ENCODE measurements around the gene MALRD1. TPM values are rescaled to one million over a fixed set of nuclear protein-coding genes. Genes with fewer than 3 reads are reported as not detected.

The MALRD1 gene
- total RNA-seq, 2 experiments from 2014 or later, result not detected

DNA sequence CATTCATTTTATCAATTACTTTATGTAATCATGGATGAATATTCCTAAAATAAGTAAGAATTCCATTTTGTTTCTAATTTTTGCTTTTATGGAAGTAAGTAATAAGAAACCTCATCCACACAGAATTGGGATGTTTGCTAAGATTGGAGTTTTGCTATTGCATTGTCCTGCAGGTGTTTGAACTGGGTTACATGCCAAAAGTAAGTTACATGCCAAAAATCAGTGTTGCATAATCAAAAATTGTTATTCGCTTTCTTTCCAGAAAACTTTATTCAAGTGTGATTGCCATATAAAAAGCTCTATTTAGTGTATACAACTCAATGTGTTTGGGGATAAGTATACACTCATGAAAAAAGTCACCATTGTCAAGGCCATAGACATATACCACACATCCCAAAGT, 420.9 kb downstream of the MALRD1 start:
- H3K4me1 Mint-ChIP-seq, result no peaks in the 10 kb centered on the region
- ATAC-seq, result no peak
- CTCF ChIA-PET, result no interaction called here
- no peaks in the 10 kb centered on the region for H3K36me3 Mint-ChIP-seq (ENCODE audit: low read depth)
- POLR2A ChIA-PET, result no interaction called here
- H3K27ac Mint-ChIP-seq, result no peak overlapping the region
- peaks cover 5% of the 10 kb centered on the region for H3K9me3 Mint-ChIP-seq (ENCODE audit: low read depth)
- intact Hi-C loops (cut with DNase I, micrococcal nuclease), result no loop called here
- H3K27me3 Mint-ChIP-seq, result no peaks in the 10 kb centered on the region
- no peak overlapping the region for H3K4me3 Mint-ChIP-seq
- no peak for DNase-seq

DNA sequence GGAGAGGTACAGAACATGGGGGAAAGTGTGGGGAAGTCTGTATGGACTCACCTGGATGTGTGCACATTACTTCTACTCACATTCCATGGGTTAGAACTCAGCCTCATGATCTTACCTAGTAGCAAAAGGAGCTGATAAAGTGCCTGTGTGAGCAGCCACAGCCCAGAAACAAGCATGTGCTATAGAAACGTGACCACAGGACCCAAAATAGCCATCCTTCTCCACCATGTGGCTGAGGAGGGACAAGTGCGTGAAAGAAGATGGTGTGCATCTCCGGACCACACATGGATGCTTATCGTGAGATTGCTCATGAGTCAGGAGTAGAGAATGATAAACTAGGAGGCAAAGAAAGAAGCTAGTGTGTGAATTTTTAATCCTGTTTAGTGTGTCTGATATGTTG, 431.3 kb downstream of the MALRD1 start:
- DNase-seq (no peak), ATAC-seq (no peak)
- Mint-ChIP-seq H3K36me3 (ENCODE audit: low read depth) (no peaks in the 10 kb centered on the region), H3K4me3 (no peak overlapping the region), H3K4me1 (no peaks in the 10 kb centered on the region), H3K27ac (no peak overlapping the region), H3K27me3 (no peaks in the 10 kb centered on the region), H3K9me3 (ENCODE audit: low read depth) (peaks cover 2% of the 10 kb centered on the region)
- CTCF ChIA-PET, result no interaction called here
- intact Hi-C loops (cut with DNase I, micrococcal nuclease), result no loop called here
- POLR2A ChIA-PET, result no interaction called here

DNA sequence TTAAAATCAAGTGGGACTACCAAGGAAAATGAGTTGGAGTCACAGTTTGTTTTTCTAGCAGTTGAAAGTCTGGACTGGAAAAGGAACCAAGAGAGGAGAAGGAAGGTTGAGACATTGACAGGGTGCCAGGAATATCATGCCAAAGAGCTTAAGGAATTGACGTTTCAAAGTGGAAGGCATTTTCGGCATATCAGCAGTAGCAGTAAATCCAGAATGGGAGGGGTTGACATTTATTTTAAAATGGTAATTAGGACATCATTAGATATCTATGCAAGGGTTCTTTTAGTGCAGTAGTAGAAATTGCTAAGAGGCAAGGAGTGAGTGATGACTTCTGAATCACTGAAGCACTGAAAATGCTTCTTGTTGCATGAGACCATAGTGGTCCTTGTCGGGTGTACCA, 431.8 kb downstream of the MALRD1 start:
- ATAC-seq (no peak), DNase-seq (no peak)
- ChIA-PET CTCF (no interaction called here), POLR2A (no interaction called here)
- H3K27ac Mint-ChIP-seq, result no peak overlapping the region
- intact Hi-C loops (cut with DNase I, micrococcal nuclease), result no loop called here
- H3K4me3 Mint-ChIP-seq, result no peak overlapping the region
- H3K4me1 Mint-ChIP-seq, result no peaks in the 10 kb centered on the region
- peaks cover 4% of the 10 kb centered on the region for H3K9me3 Mint-ChIP-seq (ENCODE audit: low read depth)
- H3K27me3 Mint-ChIP-seq, result no peaks in the 10 kb centered on the region
- H3K36me3 Mint-ChIP-seq (ENCODE audit: low read depth), result no peaks in the 10 kb centered on the region

DNA sequence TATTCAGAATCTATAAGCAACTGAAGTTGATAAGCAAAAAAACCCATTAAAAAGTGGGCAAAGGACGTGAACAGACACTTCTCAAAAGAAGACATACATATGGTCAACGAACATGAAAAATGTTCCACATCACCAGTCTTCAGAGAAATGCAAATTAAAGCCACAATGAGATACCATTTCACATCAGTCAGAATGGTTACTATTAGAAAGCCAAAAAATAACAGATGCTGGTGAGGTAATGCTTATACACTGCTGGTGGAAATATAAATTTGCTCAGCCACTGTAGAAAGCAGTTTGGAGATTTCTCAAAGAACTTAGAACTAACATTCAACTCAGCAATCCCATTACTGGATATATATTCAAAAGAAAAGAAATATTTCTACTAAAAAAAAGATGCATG, 434.8 kb downstream of the MALRD1 start:
- Mint-ChIP-seq H3K4me1 (peaks cover 3% of the 10 kb centered on the region), H3K4me3 (no peak overlapping the region), H3K27ac (no peak overlapping the region), H3K36me3 (ENCODE audit: low read depth) (no peaks in the 10 kb centered on the region), H3K9me3 (ENCODE audit: low read depth) (peaks cover 4% of the 10 kb centered on the region), H3K27me3 (peaks cover 3% of the 10 kb centered on the region)
- intact Hi-C loops (cut with DNase I, micrococcal nuclease), result no loop called here
- DNase-seq, result no peak
- ChIA-PET CTCF (no interaction called here), POLR2A (no interaction called here)
- ATAC-seq, result no peak

DNA sequence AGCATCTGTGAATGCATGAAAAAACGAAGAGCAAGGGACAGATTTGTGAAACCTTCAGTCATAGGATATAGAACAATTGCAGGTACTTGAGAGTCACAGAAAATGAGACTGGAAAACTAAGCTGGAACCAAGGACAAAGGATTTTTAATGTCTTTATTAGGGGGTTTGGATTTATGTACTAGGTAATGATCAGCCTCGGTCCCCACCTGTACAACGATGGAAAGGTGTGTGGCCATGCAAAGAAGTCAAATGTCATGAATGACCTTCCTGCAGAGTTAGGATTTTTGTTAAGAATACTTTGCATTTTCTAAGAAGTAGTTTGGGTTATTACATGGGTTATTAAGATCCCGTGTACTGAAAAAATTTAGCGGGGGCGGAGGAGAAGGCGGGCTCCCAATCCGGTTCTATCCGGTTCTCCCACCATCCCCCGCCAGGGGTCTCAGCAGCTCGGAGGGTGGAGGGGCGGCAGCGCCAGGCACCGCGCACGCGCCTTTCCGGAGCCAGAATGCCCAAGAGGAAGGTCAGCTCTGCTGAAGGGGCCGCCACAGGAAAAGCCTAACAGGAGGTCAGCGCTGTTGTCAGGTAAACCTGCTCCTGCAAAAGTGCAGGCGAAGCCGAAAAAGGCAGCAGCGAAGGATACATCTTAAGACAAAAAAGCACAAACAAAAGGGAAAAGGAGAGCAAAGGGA, 440.1 kb downstream of the MALRD1 start:
- Mint-ChIP-seq H3K27ac (no peak overlapping the region), H3K4me3 (no peak overlapping the region), H3K36me3 (ENCODE audit: low read depth) (no peaks in the 10 kb centered on the region), H3K4me1 (peaks cover 3% of the 10 kb centered on the region), H3K9me3 (ENCODE audit: low read depth) (peaks cover 6% of the 10 kb centered on the region), H3K27me3 (peaks cover 5% of the 10 kb centered on the region)
- POLR2A ChIA-PET, result no interaction called here
- CTCF ChIA-PET, result interaction anchor here (0.6 kb wide), 1 partner anchor 303 kb away, joined by 3 read pairs; no protein-coding TSS in a partner anchor
- ATAC-seq (no peak), DNase-seq (no peak)
- intact Hi-C loops (cut with DNase I, micrococcal nuclease), result no loop called here

DNA sequence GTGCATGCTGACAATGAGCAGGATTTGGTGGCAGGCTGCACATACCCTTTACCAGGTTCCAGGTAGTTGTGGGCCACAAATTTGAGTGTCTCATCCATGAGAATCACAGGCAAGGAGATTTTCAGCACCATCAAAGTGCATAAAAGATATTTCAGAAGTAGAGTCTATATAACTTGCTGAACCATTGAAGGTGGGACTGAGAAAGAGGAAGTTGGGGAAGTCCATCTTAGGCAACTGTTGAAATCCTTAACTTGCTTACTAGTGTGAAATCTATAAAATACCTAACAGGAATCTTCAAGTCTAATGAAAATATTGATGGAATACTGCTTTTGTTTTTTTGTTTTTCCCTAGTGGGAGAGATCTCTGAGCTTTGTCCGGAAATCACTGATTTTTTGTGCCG, 442.6 kb downstream of the MALRD1 start:
- Mint-ChIP-seq H3K27me3 (peaks cover 5% of the 10 kb centered on the region), H3K27ac (no peak overlapping the region), H3K4me1 (peaks cover 3% of the 10 kb centered on the region), H3K4me3 (no peak overlapping the region), H3K9me3 (ENCODE audit: low read depth) (peaks cover 2% of the 10 kb centered on the region), H3K36me3 (ENCODE audit: low read depth) (no peaks in the 10 kb centered on the region)
- intact Hi-C loops (cut with DNase I, micrococcal nuclease), result no loop called here
- ChIA-PET POLR2A (no interaction called here), CTCF (no interaction called here)
- no peak for DNase-seq
- ATAC-seq, result no peak

DNA sequence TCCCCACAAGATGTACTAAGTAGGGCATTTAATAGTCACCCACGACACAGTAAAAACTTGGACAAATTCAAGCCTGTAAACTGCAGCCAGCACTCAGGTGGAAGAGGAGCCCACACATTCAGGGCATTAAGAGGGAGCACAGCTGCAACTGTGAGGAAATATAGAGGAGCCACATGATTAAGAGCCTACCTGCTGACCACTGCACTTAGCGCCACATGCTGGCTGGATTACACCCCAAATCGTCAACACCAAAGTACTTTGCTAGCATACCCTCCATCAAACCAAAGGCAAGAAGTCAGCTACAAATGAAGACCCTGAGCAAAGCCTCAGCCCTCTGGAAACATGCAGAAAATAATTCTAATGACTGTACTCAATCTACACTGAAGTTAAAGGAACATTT, 445.3 kb downstream of the MALRD1 start:
- peaks cover 2% of the 10 kb centered on the region for H3K9me3 Mint-ChIP-seq (ENCODE audit: low read depth)
- no peaks in the 10 kb centered on the region for H3K4me1 Mint-ChIP-seq
- no peak overlapping the region for H3K4me3 Mint-ChIP-seq
- no peak overlapping the region for H3K27ac Mint-ChIP-seq
- CTCF ChIA-PET, result no interaction called here
- H3K36me3 Mint-ChIP-seq (ENCODE audit: low read depth), result no peaks in the 10 kb centered on the region
- no peak for ATAC-seq
- POLR2A ChIA-PET, result no interaction called here
- intact Hi-C loops (cut with DNase I, micrococcal nuclease), result no loop called here
- no peak for DNase-seq
- peaks cover 2% of the 10 kb centered on the region for H3K27me3 Mint-ChIP-seq

DNA sequence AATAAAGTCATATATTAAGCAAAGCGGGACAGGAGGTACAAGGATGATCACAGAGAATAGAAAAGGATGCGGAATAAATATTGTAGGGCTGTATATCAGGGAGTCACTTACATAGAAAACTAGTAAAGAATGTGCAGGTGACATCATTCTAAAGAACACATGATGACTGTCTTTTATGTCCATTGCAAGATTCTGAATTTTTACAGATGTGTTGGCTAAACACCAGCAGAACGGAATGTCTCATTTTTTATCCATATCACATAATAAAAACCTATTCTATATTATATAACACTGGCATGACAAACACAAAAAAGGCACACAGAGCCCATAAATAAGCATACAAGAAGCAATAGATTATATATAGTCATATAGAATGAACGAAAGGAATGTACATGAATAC, 448.4 kb downstream of the MALRD1 start:
- POLR2A ChIA-PET, result no interaction called here
- Mint-ChIP-seq H3K4me1 (no peaks in the 10 kb centered on the region), H3K9me3 (ENCODE audit: low read depth) (peaks cover 2% of the 10 kb centered on the region), H3K36me3 (ENCODE audit: low read depth) (no peaks in the 10 kb centered on the region), H3K27ac (no peak overlapping the region), H3K4me3 (no peak overlapping the region), H3K27me3 (no peaks in the 10 kb centered on the region)
- DNase-seq, result no peak
- CTCF ChIA-PET, result no interaction called here
- intact Hi-C loops (cut with DNase I, micrococcal nuclease), result no loop called here
- no peak for ATAC-seq

DNA sequence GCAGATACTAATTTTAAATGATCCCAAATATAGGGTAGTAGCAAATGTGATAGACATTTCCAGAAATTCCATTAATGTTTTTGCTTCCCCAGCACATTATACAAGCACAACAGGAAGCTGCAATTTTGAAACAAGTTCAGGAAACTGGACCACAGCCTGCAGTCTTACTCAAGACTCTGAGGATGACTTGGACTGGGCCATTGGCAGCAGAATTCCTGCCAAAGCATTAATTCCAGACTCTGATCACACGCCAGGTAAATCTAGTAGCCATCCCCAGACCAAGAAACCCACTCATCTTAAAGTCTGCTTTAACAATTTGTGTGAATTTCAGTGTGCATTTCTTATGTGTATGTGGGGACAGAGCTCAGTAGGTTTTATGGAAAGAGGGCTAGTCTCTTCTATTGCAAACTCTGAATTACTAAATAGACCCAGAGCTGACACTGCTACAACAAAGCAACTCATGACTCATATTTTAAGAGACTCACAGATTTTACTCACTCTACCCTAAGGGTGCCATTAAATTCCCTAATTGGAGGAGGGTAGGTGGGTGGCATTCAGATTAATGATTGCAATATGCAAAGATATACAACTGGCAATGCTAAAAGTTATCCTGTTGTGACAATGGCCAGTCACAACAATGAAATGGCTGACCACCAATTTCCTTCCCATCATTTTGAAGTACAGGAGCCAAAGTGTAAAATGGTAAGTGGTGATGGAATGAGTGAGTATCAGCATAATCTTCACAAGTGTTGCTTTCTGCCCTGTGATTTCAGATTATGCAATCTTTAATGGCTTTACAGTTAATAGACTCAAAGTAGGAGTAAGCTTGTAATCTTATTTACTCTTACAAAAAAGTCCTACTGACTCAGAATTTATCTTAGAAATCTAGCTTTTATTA, 450.0 kb downstream of the MALRD1 start:
- POLR2A ChIA-PET, result no interaction called here
- H3K27me3 Mint-ChIP-seq, result no peaks in the 10 kb centered on the region
- H3K36me3 Mint-ChIP-seq (ENCODE audit: low read depth), result no peaks in the 10 kb centered on the region
- CTCF ChIA-PET, result no interaction called here
- ATAC-seq (no peak), DNase-seq (no peak)
- H3K27ac Mint-ChIP-seq, result no peak overlapping the region
- no peaks in the 10 kb centered on the region for H3K4me1 Mint-ChIP-seq
- no peaks in the 10 kb centered on the region for H3K9me3 Mint-ChIP-seq (ENCODE audit: low read depth)
- intact Hi-C loops (cut with DNase I, micrococcal nuclease), result no loop called here
- H3K4me3 Mint-ChIP-seq, result no peak overlapping the region

DNA sequence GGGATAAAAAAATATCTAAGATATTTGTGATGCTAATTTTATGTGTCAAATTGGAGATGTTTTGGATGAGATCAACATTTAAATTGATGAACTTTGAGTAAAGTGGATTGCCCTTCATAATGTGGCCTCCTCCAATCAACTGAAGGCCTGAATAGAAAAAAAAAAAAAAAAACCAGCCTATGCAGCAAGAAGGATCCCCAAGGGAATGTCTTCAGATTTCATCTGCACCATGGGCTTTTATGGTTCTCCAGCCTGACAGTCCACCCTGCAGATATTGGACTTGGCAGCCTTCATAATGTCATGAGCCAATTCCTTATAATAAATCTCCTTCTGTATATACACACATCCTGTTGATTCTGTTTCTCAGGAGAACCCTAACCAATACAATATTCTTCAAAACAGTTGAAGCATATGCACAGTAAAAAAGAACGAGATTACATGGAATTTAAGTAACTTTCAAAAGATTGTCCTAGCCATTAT, 450.7 kb downstream of the MALRD1 start:
- Mint-ChIP-seq H3K27ac (no peak overlapping the region), H3K4me1 (no peaks in the 10 kb centered on the region), H3K4me3 (no peak overlapping the region), H3K36me3 (ENCODE audit: low read depth) (no peaks in the 10 kb centered on the region), H3K27me3 (no peaks in the 10 kb centered on the region), H3K9me3 (ENCODE audit: low read depth) (no peaks in the 10 kb centered on the region)
- ATAC-seq, result no peak
- DNase-seq, result no peak
- CTCF ChIA-PET, result no interaction called here
- intact Hi-C loops (cut with DNase I, micrococcal nuclease), result no loop called here
- POLR2A ChIA-PET, result no interaction called here

DNA sequence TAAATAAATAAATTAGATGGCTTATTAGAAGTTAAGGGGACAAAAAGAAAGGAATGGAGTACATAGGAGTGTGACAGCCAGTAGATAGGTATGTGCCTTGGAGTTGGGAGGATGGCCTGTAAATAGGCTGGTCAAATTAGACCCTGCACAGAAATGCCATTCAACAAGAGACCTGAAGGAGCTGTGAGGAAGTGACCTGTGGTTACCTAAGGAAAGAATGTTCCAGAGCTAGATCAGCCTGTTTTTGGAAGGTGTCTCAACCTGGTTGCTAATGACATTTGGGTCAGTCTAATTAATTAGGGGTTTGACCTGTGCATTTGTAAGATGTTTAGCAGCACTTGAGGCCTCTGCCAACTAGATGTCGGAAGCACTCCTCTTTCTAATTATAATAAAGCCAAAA, 452.4 kb downstream of the MALRD1 start:
- Mint-ChIP-seq H3K27ac (no peak overlapping the region), H3K36me3 (ENCODE audit: low read depth) (no peaks in the 10 kb centered on the region), H3K4me3 (no peak overlapping the region), H3K27me3 (no peaks in the 10 kb centered on the region), H3K4me1 (no peaks in the 10 kb centered on the region), H3K9me3 (ENCODE audit: low read depth) (no peaks in the 10 kb centered on the region)
- ChIA-PET POLR2A (no interaction called here), CTCF (no interaction called here)
- DNase-seq (no peak), ATAC-seq (no peak)
- intact Hi-C loops (cut with DNase I, micrococcal nuclease), result no loop called here

Measured in activated CD4-positive, alpha-beta T cell treated with anti-CD3 and anti-CD28 coated beads for 36 hours (primary cell).